ENCODE data around the gene FBRS. TPM values are rescaled to one million over a fixed set of nuclear protein-coding genes. Genes with fewer than 3 reads are reported as not detected.

The FBRS gene
- total RNA-seq, 1 experiment from 2014 or later: 16.8 TPM

GRCh38 chr16:30669026-30669902 is 11.0 kb downstream of the FBRS start:
- Histone ChIP-seq H3T11ph (ENCODE audit: low read length) (no peak overlapping the region), H3K23me2 (ENCODE audit: insufficient read length, low read depth, low read length, poor library complexity, severe bottlenecking) (peaks cover 5% of the 10 kb centered on the region), H2AK5ac (ENCODE audit: insufficient read length, low read length) (no peak overlapping the region), H2AFZ (ENCODE audit: low read length) (no peak overlapping the region), H3K23ac (ENCODE audit: insufficient read length, low read depth, low read length) (no peak overlapping the region), H4K20me1 (ENCODE audit: control insufficient read depth, insufficient read depth, insufficient read length) (no peaks in the 10 kb centered on the region), H3K14ac (ENCODE audit: insufficient read depth, low read length) (no peak overlapping the region), H2BK12ac (ENCODE audit: insufficient read length, low read depth, low read length) (no peak overlapping the region), H4K91ac (ENCODE audit: insufficient read length, low read depth, low read length) (no peak overlapping the region), H2BK120ac (ENCODE audit: low read depth, low read length, poor library complexity, severe bottlenecking) (no peak overlapping the region), H4K8ac (replicated peaks; ENCODE audit: insufficient read length, low read depth, low read length) (no peak overlapping the region), H3K4me2 (ENCODE audit: insufficient read depth, insufficient read length, low read length) (no peak overlapping the region), H3K9ac (ENCODE audit: extremely low read depth, insufficient read length, low read length) (no peak overlapping the region), H2BK5ac (ENCODE audit: insufficient read length, low read length) (no peak overlapping the region), H4K5ac (ENCODE audit: insufficient read length, low read depth, low read length) (no peak overlapping the region), H2BK20ac (ENCODE audit: low read depth, low read length, poor library complexity, severe bottlenecking) (no peak overlapping the region), H3K79me1 (ENCODE audit: insufficient read depth, low read depth, low read length, poor library complexity, severe bottlenecking) (no peaks in the 10 kb centered on the region), H3K27ac (ENCODE audit: insufficient read length, low read depth, low read length) (no peak overlapping the region), H3K79me2 (ENCODE audit: insufficient read depth, low read length) (no peaks in the 10 kb centered on the region), H3K4me1 (ENCODE audit: insufficient read depth, low read length) (no peaks in the 10 kb centered on the region), H3K4ac (ENCODE audit: low read depth, low read length) (no peak overlapping the region), H2BK15ac (ENCODE audit: low read depth, low read length) (no peak overlapping the region), H3K27me3 (ENCODE audit: insufficient read depth, low read length) (peaks cover 52% of the 10 kb centered on the region), H3K56ac (ENCODE audit: insufficient read length, low read depth, low read length) (no peak overlapping the region), H3K18ac (ENCODE audit: insufficient read length, low read depth, low read length) (no peak overlapping the region), H3K9me3 (ENCODE audit: control insufficient read depth, low read depth, low read length) (no peaks in the 10 kb centered on the region)
- TF ChIP-seq, protein P1, sequence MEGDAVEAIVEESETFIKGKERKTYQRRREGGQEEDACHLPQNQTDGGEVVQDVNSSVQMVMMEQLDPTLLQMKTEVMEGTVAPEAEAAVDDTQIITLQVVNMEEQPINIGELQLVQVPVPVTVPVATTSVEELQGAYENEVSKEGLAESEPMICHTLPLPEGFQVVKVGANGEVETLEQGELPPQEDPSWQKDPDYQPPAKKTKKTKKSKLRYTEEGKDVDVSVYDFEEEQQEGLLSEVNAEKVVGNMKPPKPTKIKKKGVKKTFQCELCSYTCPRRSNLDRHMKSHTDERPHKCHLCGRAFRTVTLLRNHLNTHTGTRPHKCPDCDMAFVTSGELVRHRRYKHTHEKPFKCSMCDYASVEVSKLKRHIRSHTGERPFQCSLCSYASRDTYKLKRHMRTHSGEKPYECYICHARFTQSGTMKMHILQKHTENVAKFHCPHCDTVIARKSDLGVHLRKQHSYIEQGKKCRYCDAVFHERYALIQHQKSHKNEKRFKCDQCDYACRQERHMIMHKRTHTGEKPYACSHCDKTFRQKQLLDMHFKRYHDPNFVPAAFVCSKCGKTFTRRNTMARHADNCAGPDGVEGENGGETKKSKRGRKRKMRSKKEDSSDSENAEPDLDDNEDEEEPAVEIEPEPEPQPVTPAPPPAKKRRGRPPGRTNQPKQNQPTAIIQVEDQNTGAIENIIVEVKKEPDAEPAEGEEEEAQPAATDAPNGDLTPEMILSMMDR (conservative IDR thresholded peaks at IDR 0.05): no peak
- WGBS (ENCODE audit: extremely low coverage, insufficient read length, low lambda C conversion rate): no CpG with 5 or more reads among the region's 41 CpGs
- H3K4me3 Mint-ChIP-seq: no peak overlapping the region
- peaks cover 0 to 2% of the 10 kb centered on the region in 2 experiments; a peak in 2 of 5 replicates for H3K9me3 Mint-ChIP-seq
- H3K4me1 Mint-ChIP-seq: no peaks in the 10 kb centered on the region
- H3K36me3 Mint-ChIP-seq (ENCODE audit: insufficient read depth in 1 of 3, low read depth in 3 of 3): peaks cover 19 to 42% (median 28%) of the 10 kb centered on the region in 3 experiments; a peak in 6 of 7 replicates
- DNase-seq: no peak
- H3K27me3 Mint-ChIP-seq (ENCODE audit: low read depth): peaks cover 92% of the 10 kb centered on the region
- H3K27ac Mint-ChIP-seq: no peak overlapping the region

Measured in H9 (cell line).